HEK293T (cell line): ENCODE results near the gene RAD50.

Experiments used
- ARNT ChIP-seq: fragments of 450-650 bp; IDR thresholded peaks from 2 replicates; pipeline ENCODE4 v1.6.1; 2017; ENCODE audit warnings: mild to moderate bottlenecking
- BHLHE40 ChIP-seq: fragments of 450-650 bp; IDR thresholded peaks from 2 replicates; pipeline ENCODE4 v1.6.1; 2016; ENCODE audit warnings: mild to moderate bottlenecking, moderate library complexity, borderline replicate concordance
- FOXA1 ChIP-seq: fragments of 450-650 bp; IDR thresholded peaks from 2 replicates; pipeline ENCODE4 v1.6.1; 2016; ENCODE audit warnings: mild to moderate bottlenecking
- FOXM1 ChIP-seq: fragments of 450-650 bp; IDR thresholded peaks from 2 replicates; pipeline ENCODE4 v1.6.1; 2017; ENCODE audit warnings: mild to moderate bottlenecking, borderline replicate concordance
- HDGF ChIP-seq: fragments of 450-650 bp; IDR thresholded peaks from 2 replicates; pipeline ENCODE4 v1.6.1; 2017; ENCODE audit warnings: antibody characterized with exemption, borderline replicate concordance
- LEF1 ChIP-seq: fragments of 450-650 bp; IDR thresholded peaks from 2 replicates; pipeline ENCODE4 v1.6.1; 2017; ENCODE audit warnings: mild to moderate bottlenecking, borderline replicate concordance
- PKNOX1 ChIP-seq: fragments of 450-650 bp; IDR thresholded peaks from 2 replicates; pipeline ENCODE4 v1.6.1; 2016
- SP1 ChIP-seq: fragments of 450-650 bp; IDR thresholded peaks from 2 replicates; pipeline ENCODE4 v1.6.1; 2017

- TF ChIP-seq PKNOX1 (no peak), FOXM1 (no peak), LEF1 (no peak), HDGF (no peak), SP1 (no peak), FOXA1 (no peak), ARNT (no peak), BHLHE40 (no peak)
These were observed 108.0 kb downstream of the RAD50 start for GRCh38 chr5:132664696-132665209.
